Chondrocyte (in vitro differentiated cells): ENCODE measurements around the gene CKM. TPM values are rescaled to one million over a fixed set of nuclear protein-coding genes. Genes with fewer than 3 reads are reported as not detected.
"Not testable (repeated sequence)": the region's sequence is repeated elsewhere in the genome, so short reads cannot be mapped to it uniquely, and the experiment has no call there.

ENCODE experiments used
- DNase-seq: peaks from one replicate; pipeline ENCODE4 v3.0.0; 2021; ENCODE audit warnings: mixed read lengths, low spot score
- H3K27ac Mint-ChIP-seq: one replicate; pipeline ENCODE4 v1.8.0; 2021; ENCODE audit warnings: mild to moderate bottlenecking, moderate library complexity, mixed read lengths; ENCODE audit not compliant: unreplicated experiment
- H3K27me3 Mint-ChIP-seq: 2 replicates; pipeline ENCODE4 v1.8.0; 2021; ENCODE audit warnings: low read depth, mixed read lengths
- H3K36me3 Mint-ChIP-seq: 2 replicates; pipeline ENCODE4 v1.8.0; 2021; ENCODE audit warnings: low read depth, mixed read lengths
- H3K4me1 Mint-ChIP-seq: 2 replicates; pipeline ENCODE4 v1.8.0; 2021; ENCODE audit warnings: low read depth, mild to moderate bottlenecking, mixed read lengths
- H3K4me3 Mint-ChIP-seq: one replicate; pipeline ENCODE4 v1.8.0; 2021; ENCODE audit warnings: mild to moderate bottlenecking, moderate library complexity, mixed read lengths; ENCODE audit not compliant: unreplicated experiment
- H3K9me3 Mint-ChIP-seq: 2 replicates; pipeline ENCODE4 v1.8.0; 2021; ENCODE audit warnings: low read depth, mixed read lengths
- CTCF ChIP-seq: fragments of 200-600 bp; sonication (generic); IDR thresholded peaks from 2 replicates; pipeline ENCODE4 v1.5.0; 2021; ENCODE audit warnings: antibody characterized with exemption, mild to moderate bottlenecking, moderate library complexity
- total RNA-seq: library from RNA; stranded (reverse); gene quantifications from 3 replicates; pipeline ENCODE4 v1.2.1, GENCODE V29; 2021

CKM gene
- total RNA-seq, 1 donor from 2014 or later: not detected

- H3K9me3 Mint-ChIP-seq: no peaks in the 10 kb centered on the region
- H3K4me1 Mint-ChIP-seq: peaks cover 3% of the 10 kb centered on the region
- H3K4me3 Mint-ChIP-seq: no peak overlapping the region
- TF ChIP-seq CTCF: peak; percentile 8
- H3K36me3 Mint-ChIP-seq: peaks cover 29% of the 10 kb centered on the region
- peak overlapping the region; percentile 59 for H3K27ac Mint-ChIP-seq
- no peaks in the 10 kb centered on the region for H3K27me3 Mint-ChIP-seq
- DNase-seq: no peak
Observed at GRCh38 chr19:45276284-45276687, 46.4 kb downstream of the CKM start.

GRCh38 chr19:45275370-45275971 is 47.2 kb downstream of the CKM start:
- Mint-ChIP-seq H3K27ac (no peak overlapping the region), H3K4me3 (no peak overlapping the region), H3K4me1 (peaks cover 3% of the 10 kb centered on the region), H3K27me3 (no peaks in the 10 kb centered on the region), H3K9me3 (no peaks in the 10 kb centered on the region), H3K36me3 (peaks cover 28% of the 10 kb centered on the region)
- DNase-seq: no peak
- TF ChIP-seq CTCF: no peak

- Mint-ChIP-seq H3K27me3 (no peaks in the 10 kb centered on the region), H3K4me1 (peaks cover 3% of the 10 kb centered on the region), H3K27ac (no peak overlapping the region), H3K4me3 (no peak overlapping the region), H3K36me3 (peaks cover 25% of the 10 kb centered on the region), H3K9me3 (no peaks in the 10 kb centered on the region)
- no peak for DNase-seq
- no peak for TF ChIP-seq CTCF
Observed at GRCh38 chr19:45273521-45273855, 49.2 kb downstream of the CKM start.

GRCh38 chr19:45271735-45272108 is 51.0 kb downstream of the CKM start:
- DNase-seq: no peak
- Mint-ChIP-seq H3K36me3 (peaks cover 25% of the 10 kb centered on the region), H3K4me1 (peaks cover 3% of the 10 kb centered on the region), H3K27me3 (no peaks in the 10 kb centered on the region), H3K9me3 (no peaks in the 10 kb centered on the region), H3K27ac (no peak overlapping the region), H3K4me3 (no peak overlapping the region)
- TF ChIP-seq CTCF: no peak

DNA sequence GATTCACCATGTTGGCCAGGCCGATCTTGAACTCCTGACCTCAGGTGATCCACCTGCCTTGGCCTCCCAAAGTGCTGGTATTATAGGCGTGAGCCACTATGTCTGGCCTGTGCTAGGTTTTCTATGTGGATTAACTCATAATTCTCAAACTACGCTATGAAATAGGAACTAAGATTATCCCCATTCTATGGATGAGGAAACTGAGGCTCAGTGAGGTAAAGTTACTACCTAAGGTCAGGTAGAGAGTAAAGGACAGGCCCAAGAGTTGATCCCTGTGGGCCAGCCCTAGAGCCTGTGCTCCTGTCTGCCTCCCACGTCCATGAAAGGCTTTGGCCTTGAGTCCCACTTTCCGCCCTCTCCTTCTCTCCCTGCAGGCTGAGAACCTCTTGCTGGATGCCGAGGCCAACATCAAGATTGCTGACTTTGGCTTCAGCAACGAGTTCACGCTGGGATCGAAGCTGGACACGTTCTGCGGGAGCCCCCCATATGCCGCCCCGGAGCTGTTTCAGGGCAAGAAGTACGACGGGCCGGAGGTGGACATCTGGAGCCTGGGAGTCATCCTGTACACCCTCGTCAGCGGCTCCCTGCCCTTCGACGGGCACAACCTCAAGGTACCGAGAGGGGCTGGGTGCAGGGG is 51.5 kb downstream of the CKM start:
- Mint-ChIP-seq H3K4me3 (no peak overlapping the region), H3K9me3 (no peaks in the 10 kb centered on the region), H3K27me3 (no peaks in the 10 kb centered on the region), H3K4me1 (peaks cover 1% of the 10 kb centered on the region), H3K36me3 (peaks cover 25% of the 10 kb centered on the region), H3K27ac (no peak overlapping the region)
- no peak for DNase-seq
- no peak for TF ChIP-seq CTCF

DNA sequence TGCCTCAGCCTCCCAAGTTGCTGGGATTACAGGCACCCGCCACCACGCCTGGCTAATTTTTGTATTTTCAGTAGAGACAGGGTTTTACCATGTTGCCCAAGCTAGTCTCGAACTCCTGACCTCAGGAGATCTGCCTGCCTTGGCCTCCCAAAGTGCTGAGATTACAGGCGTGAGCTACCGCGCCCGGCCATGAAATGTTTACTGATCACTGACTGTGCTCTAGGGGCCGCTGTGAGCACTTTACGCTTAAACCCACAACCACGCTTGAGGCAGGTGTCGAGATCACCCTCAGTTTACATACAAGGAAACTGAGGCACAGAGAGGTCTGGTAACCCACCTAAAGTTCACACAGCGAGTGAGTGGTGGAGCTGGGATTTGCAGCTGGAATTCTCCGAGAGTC is 52.7 kb downstream of the CKM start:
- peaks cover 30% of the 10 kb centered on the region for H3K36me3 Mint-ChIP-seq
- not testable (repeated sequence) for H3K4me3 Mint-ChIP-seq, H3K27me3 Mint-ChIP-seq, H3K4me1 Mint-ChIP-seq, H3K9me3 Mint-ChIP-seq, DNase-seq, H3K27ac Mint-ChIP-seq
